HepG2 (cell line): ENCODE measurements around the gene SRP14.

Experiments
- BHLHE40 ChIP-seq: IDR thresholded peaks from 2 replicates; pipeline ENCODE4 v1.6.1; 2011; ENCODE audit warnings: low read length, improper control_type of control experiment
- KDM5A ChIP-seq: fragments of 200-600 bp; sonication (generic); IDR thresholded peaks from 2 replicates; pipeline ENCODE4 v1.7.0; 2018; ENCODE audit warnings: antibody characterized with exemption, mild to moderate bottlenecking, low read length, borderline replicate concordance
- KLF6 ChIP-seq: IDR thresholded peaks from 2 replicates; pipeline ENCODE4 v1.8.0; 2016; ENCODE audit warnings: missing biosample characterization, missing genetic modification reagents
- SP1 ChIP-seq, 2 experiments: fragments of 450-650 bp in 1 of 2; sonication (generic) in 1 of 2; formaldehyde crosslinking in 1 of 2; IDR thresholded peaks; 2 replicates each; pipeline versions ENCODE4 v1.4.0 to v1.6.1; 2016 to 2020; ENCODE audit warnings: missing genetic modification reagents in 1 of 2
- TAF15 ChIP-seq: fragments of 200-400 bp; formaldehyde crosslinking; IDR thresholded peaks from one replicate; pipeline ENCODE4 v1.6.1; 2018; ENCODE audit warnings: mild to moderate bottlenecking, low read depth, low read length; ENCODE audit not compliant: poor library complexity, severe bottlenecking
- ZNF20 ChIP-seq: sonication (generic); formaldehyde crosslinking; IDR thresholded peaks from 2 replicates; pipeline ENCODE4 v1.4.0; 2020; ENCODE audit warnings: mild to moderate bottlenecking, moderate library complexity, missing genetic modification reagents
- ZNF629 ChIP-seq: sonication (generic); formaldehyde crosslinking; conservative IDR thresholded peaks from 2 replicates; pipeline ENCODE4 v1.5.0; 2020; ENCODE audit warnings: missing genetic modification reagents
- TF ChIP-seq, protein P1 (sequence below): sonication (generic); formaldehyde crosslinking; IDR thresholded peaks from 2 replicates; pipeline ENCODE4 v1.5.0; 2020; ENCODE audit warnings: mild to moderate bottlenecking, missing genetic modification reagents, moderate library complexity
- TF ChIP-seq, protein P2 (sequence below): sonication (generic); formaldehyde crosslinking; IDR thresholded peaks from 2 replicates; pipeline ENCODE4 v1.4.0; 2020; ENCODE audit warnings: mild to moderate bottlenecking, low read depth, missing genetic modification reagents
- TF ChIP-seq, protein P3 (sequence below): sonication (generic); formaldehyde crosslinking; IDR thresholded peaks from 2 replicates; pipeline ENCODE4 v1.9.0; 2021; ENCODE audit warnings: mild to moderate bottlenecking, missing genetic modification reagents

DNA sequence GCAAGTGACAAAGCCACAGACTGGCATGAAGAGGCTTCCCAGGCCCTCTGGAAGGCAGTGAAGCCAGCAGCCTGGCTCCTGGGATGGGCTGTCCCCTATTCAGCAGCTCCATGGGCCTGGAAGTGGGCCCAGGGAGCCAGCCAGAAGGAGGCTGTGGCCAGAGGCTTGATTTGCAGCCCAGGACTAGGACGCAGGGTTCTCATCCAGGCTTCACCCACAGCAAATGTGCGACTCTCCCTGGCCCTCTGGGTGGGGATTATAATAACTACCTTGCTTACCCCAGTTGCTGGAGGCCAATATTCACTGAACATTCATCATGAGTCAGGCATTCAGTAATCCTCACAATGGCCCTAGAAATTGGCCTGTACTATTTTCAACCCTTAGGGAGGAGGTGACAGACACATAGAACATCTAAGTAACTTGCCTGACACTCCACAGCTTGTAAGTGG is 24.6 kb upstream of the SRP14 start:
- TF ChIP-seq SP1 (IDR thresholded peaks at IDR 0.05) (no peak), SP1 (CRISPR knock-in tag; IDR thresholded peaks at IDR 0.05) (no peak), ZNF20 (CRISPR knock-in tag) (no peak), ZNF629 (CRISPR knock-in tag) (no peak), KLF6 (no peak), KDM5A (no peak), TAF15 (no peak), BHLHE40 (no peak)
- TF ChIP-seq, protein P1, sequence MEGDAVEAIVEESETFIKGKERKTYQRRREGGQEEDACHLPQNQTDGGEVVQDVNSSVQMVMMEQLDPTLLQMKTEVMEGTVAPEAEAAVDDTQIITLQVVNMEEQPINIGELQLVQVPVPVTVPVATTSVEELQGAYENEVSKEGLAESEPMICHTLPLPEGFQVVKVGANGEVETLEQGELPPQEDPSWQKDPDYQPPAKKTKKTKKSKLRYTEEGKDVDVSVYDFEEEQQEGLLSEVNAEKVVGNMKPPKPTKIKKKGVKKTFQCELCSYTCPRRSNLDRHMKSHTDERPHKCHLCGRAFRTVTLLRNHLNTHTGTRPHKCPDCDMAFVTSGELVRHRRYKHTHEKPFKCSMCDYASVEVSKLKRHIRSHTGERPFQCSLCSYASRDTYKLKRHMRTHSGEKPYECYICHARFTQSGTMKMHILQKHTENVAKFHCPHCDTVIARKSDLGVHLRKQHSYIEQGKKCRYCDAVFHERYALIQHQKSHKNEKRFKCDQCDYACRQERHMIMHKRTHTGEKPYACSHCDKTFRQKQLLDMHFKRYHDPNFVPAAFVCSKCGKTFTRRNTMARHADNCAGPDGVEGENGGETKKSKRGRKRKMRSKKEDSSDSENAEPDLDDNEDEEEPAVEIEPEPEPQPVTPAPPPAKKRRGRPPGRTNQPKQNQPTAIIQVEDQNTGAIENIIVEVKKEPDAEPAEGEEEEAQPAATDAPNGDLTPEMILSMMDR (CRISPR knock-in tag) = no peak
- TF ChIP-seq, protein P2, sequence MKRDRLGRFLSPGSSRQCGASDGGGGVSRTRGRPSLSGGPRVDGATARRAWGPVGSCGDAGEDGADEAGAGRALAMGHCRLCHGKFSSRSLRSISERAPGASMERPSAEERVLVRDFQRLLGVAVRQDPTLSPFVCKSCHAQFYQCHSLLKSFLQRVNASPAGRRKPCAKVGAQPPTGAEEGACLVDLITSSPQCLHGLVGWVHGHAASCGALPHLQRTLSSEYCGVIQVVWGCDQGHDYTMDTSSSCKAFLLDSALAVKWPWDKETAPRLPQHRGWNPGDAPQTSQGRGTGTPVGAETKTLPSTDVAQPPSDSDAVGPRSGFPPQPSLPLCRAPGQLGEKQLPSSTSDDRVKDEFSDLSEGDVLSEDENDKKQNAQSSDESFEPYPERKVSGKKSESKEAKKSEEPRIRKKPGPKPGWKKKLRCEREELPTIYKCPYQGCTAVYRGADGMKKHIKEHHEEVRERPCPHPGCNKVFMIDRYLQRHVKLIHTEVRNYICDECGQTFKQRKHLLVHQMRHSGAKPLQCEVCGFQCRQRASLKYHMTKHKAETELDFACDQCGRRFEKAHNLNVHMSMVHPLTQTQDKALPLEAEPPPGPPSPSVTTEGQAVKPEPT (CRISPR knock-in tag) = no peak
- TF ChIP-seq, protein P3, sequence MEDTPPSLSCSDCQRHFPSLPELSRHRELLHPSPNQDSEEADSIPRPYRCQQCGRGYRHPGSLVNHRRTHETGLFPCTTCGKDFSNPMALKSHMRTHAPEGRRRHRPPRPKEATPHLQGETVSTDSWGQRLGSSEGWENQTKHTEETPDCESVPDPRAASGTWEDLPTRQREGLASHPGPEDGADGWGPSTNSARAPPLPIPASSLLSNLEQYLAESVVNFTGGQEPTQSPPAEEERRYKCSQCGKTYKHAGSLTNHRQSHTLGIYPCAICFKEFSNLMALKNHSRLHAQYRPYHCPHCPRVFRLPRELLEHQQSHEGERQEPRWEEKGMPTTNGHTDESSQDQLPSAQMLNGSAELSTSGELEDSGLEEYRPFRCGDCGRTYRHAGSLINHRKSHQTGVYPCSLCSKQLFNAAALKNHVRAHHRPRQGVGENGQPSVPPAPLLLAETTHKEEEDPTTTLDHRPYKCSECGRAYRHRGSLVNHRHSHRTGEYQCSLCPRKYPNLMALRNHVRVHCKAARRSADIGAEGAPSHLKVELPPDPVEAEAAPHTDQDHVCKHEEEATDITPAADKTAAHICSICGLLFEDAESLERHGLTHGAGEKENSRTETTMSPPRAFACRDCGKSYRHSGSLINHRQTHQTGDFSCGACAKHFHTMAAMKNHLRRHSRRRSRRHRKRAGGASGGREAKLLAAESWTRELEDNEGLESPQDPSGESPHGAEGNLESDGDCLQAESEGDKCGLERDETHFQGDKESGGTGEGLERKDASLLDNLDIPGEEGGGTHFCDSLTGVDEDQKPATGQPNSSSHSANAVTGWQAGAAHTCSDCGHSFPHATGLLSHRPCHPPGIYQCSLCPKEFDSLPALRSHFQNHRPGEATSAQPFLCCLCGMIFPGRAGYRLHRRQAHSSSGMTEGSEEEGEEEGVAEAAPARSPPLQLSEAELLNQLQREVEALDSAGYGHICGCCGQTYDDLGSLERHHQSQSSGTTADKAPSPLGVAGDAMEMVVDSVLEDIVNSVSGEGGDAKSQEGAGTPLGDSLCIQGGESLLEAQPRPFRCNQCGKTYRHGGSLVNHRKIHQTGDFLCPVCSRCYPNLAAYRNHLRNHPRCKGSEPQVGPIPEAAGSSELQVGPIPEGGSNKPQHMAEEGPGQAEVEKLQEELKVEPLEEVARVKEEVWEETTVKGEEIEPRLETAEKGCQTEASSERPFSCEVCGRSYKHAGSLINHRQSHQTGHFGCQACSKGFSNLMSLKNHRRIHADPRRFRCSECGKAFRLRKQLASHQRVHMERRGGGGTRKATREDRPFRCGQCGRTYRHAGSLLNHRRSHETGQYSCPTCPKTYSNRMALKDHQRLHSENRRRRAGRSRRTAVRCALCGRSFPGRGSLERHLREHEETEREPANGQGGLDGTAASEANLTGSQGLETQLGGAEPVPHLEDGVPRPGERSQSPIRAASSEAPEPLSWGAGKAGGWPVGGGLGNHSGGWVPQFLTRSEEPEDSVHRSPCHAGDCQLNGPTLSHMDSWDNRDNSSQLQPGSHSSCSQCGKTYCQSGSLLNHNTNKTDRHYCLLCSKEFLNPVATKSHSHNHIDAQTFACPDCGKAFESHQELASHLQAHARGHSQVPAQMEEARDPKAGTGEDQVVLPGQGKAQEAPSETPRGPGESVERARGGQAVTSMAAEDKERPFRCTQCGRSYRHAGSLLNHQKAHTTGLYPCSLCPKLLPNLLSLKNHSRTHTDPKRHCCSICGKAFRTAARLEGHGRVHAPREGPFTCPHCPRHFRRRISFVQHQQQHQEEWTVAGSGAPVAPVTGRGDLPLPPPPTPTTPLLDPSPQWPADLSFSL (CRISPR knock-in tag) = no peak
